ENCODE data around the gene SMIM45.
A peak's percentile ranks its signal among the peaks of the same experiment; 100 is the strongest.

SMIM45 gene

DNA sequence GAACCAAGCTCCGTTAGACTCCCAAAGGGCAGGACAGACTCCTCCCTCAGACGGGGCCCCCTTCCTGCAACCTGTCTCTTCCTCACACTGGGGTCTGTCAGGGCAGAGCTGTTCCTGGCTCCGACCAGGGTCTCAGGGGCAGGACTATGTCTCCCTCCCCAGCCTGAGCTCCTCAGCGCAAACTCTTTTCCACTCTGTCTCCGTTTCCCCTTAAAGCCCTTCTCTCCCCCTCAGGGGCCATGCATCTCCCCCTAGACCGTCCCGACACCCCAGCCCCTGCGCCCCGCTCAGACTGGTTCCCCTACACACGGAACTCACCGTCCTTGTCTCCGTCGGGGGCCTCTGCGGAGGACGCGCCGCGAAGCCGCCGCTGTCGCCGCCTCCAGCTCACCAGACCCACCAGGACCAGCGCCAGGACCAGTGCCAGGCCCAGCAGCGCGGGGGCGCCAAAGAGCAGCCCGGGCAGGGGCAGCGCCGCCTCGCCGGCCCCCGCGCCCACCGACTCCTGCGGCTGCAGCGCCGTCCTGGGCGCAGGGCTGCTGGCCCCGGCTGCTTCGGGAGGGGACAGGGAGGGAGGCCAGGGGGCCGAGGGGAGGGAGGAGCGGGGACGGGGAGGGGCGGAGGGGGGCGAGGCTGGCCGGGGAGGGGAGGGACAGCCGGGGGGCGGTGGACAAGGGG lies 26.0 kb upstream of the SMIM45 start:
- CTCF ChIA-PET: interaction anchor here (0.9 to 1.5 kb wide), 8 partner anchors 9 to 519 kb away, joined by 3 to 6 read pairs (median 3); partner anchors contain the start of gene SMIM45
- Histone ChIP-seq H3K4me3 (ENCODE audit: low read depth in 2 of 2, low read length in 1 of 2) (no peak overlapping the region), H3K79me2 (ENCODE audit: insufficient read depth) (no peaks in the 10 kb centered on the region), H3K4me2 (no peak overlapping the region), H4K20me1 (ENCODE audit: insufficient read depth) (no peaks in the 10 kb centered on the region), H3K4me1 (ENCODE audit: control insufficient read depth in 1 of 2, insufficient read depth in 2 of 2, low read depth in 1 of 2, low read length in 1 of 2) (no peaks in the 10 kb centered on the region; a peak in 1 of 4 replicates), H3K9me3 (no peaks in the 10 kb centered on the region), H3K27me3 (ENCODE audit: insufficient read depth) (no peaks in the 10 kb centered on the region), H3K9ac (no peak overlapping the region), H3K36me3 (replicated peaks in 1 of 2; ENCODE audit: control insufficient read depth in 1 of 2, insufficient read depth in 2 of 2, low read length in 1 of 2) (no peaks in the 10 kb centered on the region), H3K9me2 (no peaks in the 10 kb centered on the region), H2AFZ (ENCODE audit: low read depth) (no peak overlapping the region), H3K27ac (ENCODE audit: low read depth in 2 of 2, low read length in 1 of 2) (no peak overlapping the region), H3F3A (replicated peaks; ENCODE audit: insufficient read depth) (no peaks in the 10 kb centered on the region)
- POLR2A ChIA-PET: no interaction called here
- TF ChIP-seq, protein P1, sequence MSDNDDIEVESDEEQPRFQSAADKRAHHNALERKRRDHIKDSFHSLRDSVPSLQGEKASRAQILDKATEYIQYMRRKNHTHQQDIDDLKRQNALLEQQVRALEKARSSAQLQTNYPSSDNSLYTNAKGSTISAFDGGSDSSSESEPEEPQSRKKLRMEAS (IDR thresholded peaks at IDR 0.05; ENCODE audit: low read depth): no peak
- TF ChIP-seq FOXM1 (IDR thresholded peaks at IDR 0.05; ENCODE audit: low read depth) (no peak), TEAD4 (IDR thresholded peaks at IDR 0.05; ENCODE audit: borderline replicate concordance, insufficient read depth) (no peak), SMC3 (IDR thresholded peaks at IDR 0.05; ENCODE audit: low read depth, low read length) (no peak), FOXJ3 (CRISPR knock-in tag; IDR thresholded peaks at IDR 0.05) (no peak)
- TF ChIP-seq, protein P2, sequence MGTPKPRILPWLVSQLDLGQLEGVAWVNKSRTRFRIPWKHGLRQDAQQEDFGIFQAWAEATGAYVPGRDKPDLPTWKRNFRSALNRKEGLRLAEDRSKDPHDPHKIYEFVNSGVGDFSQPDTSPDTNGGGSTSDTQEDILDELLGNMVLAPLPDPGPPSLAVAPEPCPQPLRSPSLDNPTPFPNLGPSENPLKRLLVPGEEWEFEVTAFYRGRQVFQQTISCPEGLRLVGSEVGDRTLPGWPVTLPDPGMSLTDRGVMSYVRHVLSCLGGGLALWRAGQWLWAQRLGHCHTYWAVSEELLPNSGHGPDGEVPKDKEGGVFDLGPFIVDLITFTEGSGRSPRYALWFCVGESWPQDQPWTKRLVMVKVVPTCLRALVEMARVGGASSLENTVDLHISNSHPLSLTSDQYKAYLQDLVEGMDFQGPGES (IDR thresholded peaks at IDR 0.05; ENCODE audit: low read depth, low read length): no peak
- TF ChIP-seq, protein P3, sequence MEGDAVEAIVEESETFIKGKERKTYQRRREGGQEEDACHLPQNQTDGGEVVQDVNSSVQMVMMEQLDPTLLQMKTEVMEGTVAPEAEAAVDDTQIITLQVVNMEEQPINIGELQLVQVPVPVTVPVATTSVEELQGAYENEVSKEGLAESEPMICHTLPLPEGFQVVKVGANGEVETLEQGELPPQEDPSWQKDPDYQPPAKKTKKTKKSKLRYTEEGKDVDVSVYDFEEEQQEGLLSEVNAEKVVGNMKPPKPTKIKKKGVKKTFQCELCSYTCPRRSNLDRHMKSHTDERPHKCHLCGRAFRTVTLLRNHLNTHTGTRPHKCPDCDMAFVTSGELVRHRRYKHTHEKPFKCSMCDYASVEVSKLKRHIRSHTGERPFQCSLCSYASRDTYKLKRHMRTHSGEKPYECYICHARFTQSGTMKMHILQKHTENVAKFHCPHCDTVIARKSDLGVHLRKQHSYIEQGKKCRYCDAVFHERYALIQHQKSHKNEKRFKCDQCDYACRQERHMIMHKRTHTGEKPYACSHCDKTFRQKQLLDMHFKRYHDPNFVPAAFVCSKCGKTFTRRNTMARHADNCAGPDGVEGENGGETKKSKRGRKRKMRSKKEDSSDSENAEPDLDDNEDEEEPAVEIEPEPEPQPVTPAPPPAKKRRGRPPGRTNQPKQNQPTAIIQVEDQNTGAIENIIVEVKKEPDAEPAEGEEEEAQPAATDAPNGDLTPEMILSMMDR (IDR thresholded peaks at IDR 0.05): peak; percentile 43
- 37% methylated on average over 12 of the region's 48 CpGs for WGBS (ENCODE audit: low lambda C conversion rate)
- peak; percentile 70 for DNase-seq

DNA sequence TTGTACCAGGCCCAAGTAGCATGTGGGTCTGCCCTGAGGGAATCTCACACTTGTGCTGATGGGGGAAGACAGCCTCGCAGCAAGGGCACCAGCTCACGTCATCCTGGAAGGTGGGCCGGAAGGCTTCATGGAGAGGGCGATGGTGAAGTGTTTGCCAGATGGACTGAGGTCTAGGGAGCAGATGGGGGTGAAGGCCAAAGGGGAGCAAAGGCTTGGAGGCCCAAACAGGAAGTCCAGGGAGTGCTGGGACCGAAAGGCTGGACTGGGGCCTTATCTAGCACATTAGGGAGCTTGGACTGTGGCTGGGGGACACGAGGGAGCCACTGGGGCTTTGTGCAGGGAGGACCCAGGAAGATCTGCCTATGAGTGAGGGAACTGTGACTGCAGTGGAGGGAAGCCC lies 24.1 kb upstream of the SMIM45 start:
- Histone ChIP-seq H3K36me3 (replicated peaks in 1 of 2; ENCODE audit: control insufficient read depth in 1 of 2, insufficient read depth in 2 of 2, low read length in 1 of 2) (no peaks in the 10 kb centered on the region), H3K4me1 (ENCODE audit: control insufficient read depth in 1 of 2, insufficient read depth in 2 of 2, low read depth in 1 of 2, low read length in 1 of 2) (no peaks in the 10 kb centered on the region; a peak in 1 of 4 replicates), H3K9ac (no peak overlapping the region), H3K4me2 (no peak overlapping the region), H3K9me3 (no peaks in the 10 kb centered on the region), H3K9me2 (no peaks in the 10 kb centered on the region), H3K79me2 (ENCODE audit: insufficient read depth) (no peaks in the 10 kb centered on the region), H3K27me3 (ENCODE audit: insufficient read depth) (no peaks in the 10 kb centered on the region), H2AFZ (ENCODE audit: low read depth) (no peak overlapping the region), H3K27ac (ENCODE audit: low read depth in 2 of 2, low read length in 1 of 2) (no peak overlapping the region), H3K4me3 (ENCODE audit: low read depth in 2 of 2, low read length in 1 of 2) (no peak overlapping the region), H3F3A (replicated peaks; ENCODE audit: insufficient read depth) (no peaks in the 10 kb centered on the region), H4K20me1 (ENCODE audit: insufficient read depth) (no peaks in the 10 kb centered on the region)
- TF ChIP-seq ELF1 (IDR thresholded peaks at IDR 0.05): no peak
- TF ChIP-seq JUND (IDR thresholded peaks at IDR 0.05): no peak
- no peak for TF ChIP-seq NRF1 (IDR thresholded peaks at IDR 0.05; ENCODE audit: low read depth, low read length)
- no peak for TF ChIP-seq SIN3A (IDR thresholded peaks at IDR 0.05; ENCODE audit: borderline replicate concordance, low read depth, low read length)
- no peak for TF ChIP-seq FOXJ3 (CRISPR knock-in tag; IDR thresholded peaks at IDR 0.05)
- no peak for TF ChIP-seq FOXM1 (IDR thresholded peaks at IDR 0.05; ENCODE audit: low read depth)
- TF ChIP-seq, protein P2 (IDR thresholded peaks at IDR 0.05; ENCODE audit: low read depth, low read length): no peak
- TF ChIP-seq, protein P4, sequence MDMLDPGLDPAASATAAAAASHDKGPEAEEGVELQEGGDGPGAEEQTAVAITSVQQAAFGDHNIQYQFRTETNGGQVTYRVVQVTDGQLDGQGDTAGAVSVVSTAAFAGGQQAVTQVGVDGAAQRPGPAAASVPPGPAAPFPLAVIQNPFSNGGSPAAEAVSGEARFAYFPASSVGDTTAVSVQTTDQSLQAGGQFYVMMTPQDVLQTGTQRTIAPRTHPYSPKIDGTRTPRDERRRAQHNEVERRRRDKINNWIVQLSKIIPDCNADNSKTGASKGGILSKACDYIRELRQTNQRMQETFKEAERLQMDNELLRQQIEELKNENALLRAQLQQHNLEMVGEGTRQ (IDR thresholded peaks at IDR 0.05; ENCODE audit: borderline replicate concordance, low read depth, low read length): no peak
- TF ChIP-seq, protein P1 (IDR thresholded peaks at IDR 0.05; ENCODE audit: low read depth): no peak
- TF ChIP-seq EP300 (IDR thresholded peaks at IDR 0.05; ENCODE audit: borderline replicate concordance in 1 of 2, low read depth in 1 of 2, low read length in 1 of 2): no peak
- TF ChIP-seq YY1 (IDR thresholded peaks at IDR 0.05; ENCODE audit: low read depth): no peak
- no peak for TF ChIP-seq MEF2A (IDR thresholded peaks at IDR 0.05; ENCODE audit: borderline replicate concordance, low read depth)
- no peak for TF ChIP-seq RFX5 (IDR thresholded peaks at IDR 0.05; ENCODE audit: low read length)
- no peak for TF ChIP-seq EZH2phosphoT487 (IDR thresholded peaks at IDR 0.05; ENCODE audit: borderline replicate concordance, low read depth)
- ChIA-PET CTCF (interaction anchor here (1.4 kb wide), 1 partner anchor 231 kb away, joined by 5 read pairs; no protein-coding TSS in a partner anchor), POLR2A (no interaction called here)
- DNase-seq: no peak
- WGBS (ENCODE audit: low lambda C conversion rate): 100% methylated on average over 1 of the region's 6 CpGs

All from SK-N-SH (cell line).